HG03439 (cell line): ENCODE data around the gene PTTG1IP.
"Not testable (repeated sequence)": the region's sequence is repeated elsewhere in the genome, so short reads cannot be mapped to it uniquely, and the experiment has no call there.

Experiments
- ATAC-seq: cut with Tn5 transposase; IDR thresholded peaks from one replicate; pipeline ENCODE4 v1.9.1; 2021; ENCODE audit warnings: mild to moderate bottlenecking, moderate library complexity; ENCODE audit not compliant: unreplicated experiment

The PTTG1IP gene

GRCh38 chr21:44885615-44886014, 12.1 kb upstream of the PTTG1IP start:
- ATAC-seq = no peak

GRCh38 chr21:44884097-44884496, 10.6 kb upstream of the PTTG1IP start:
- no peak for ATAC-seq

- no peak for ATAC-seq
Observed at GRCh38 chr21:44883250-44883649, 9.8 kb upstream of the PTTG1IP start.

- no peak for ATAC-seq
Observed at GRCh38 chr21:44881198-44881872, 7.8 kb upstream of the PTTG1IP start.

- ATAC-seq = no peak
Observed at GRCh38 chr21:44880405-44881197, 7.1 kb upstream of the PTTG1IP start.

GRCh38 chr21:44879238-44879637, 5.7 kb upstream of the PTTG1IP start:
- not testable (repeated sequence) for ATAC-seq

- ATAC-seq = no peak
Observed at GRCh38 chr21:44878053-44878982, 4.8 kb upstream of the PTTG1IP start.

- no peak for ATAC-seq
Observed at GRCh38 chr21:44876849-44877575, 3.5 kb upstream of the PTTG1IP start.

GRCh38 chr21:44875316-44875700, 1.8 kb upstream of the PTTG1IP start:
- no peak for ATAC-seq

GRCh38 chr21:44874497-44875315, 1.2 kb upstream of the PTTG1IP start:
- ATAC-seq = no peak

GRCh38 chr21:44874240-44874496, 678 bp upstream of the PTTG1IP start:
- ATAC-seq = peak; percentile 9

- no peak for ATAC-seq
Observed at GRCh38 chr21:44872649-44873355, 688 bp downstream of the PTTG1IP start.

- no peak for ATAC-seq
Observed at GRCh38 chr21:44872323-44872648, 1.2 kb downstream of the PTTG1IP start.

GRCh38 chr21:44871576-44872269, 1.8 kb downstream of the PTTG1IP start:
- ATAC-seq = no peak

GRCh38 chr21:44870748-44871495, 2.6 kb downstream of the PTTG1IP start:
- ATAC-seq = no peak

GRCh38 chr21:44869781-44870747, 3.4 kb downstream of the PTTG1IP start:
- ATAC-seq = no peak

GRCh38 chr21:44868707-44869106, 4.8 kb downstream of the PTTG1IP start:
- no peak for ATAC-seq
